ENCODE results near the gene DPY19L1.
"Not testable (repeated sequence)": the region's sequence is repeated elsewhere in the genome, so short reads cannot be mapped to it uniquely, and the experiment has no call there.

DNA sequence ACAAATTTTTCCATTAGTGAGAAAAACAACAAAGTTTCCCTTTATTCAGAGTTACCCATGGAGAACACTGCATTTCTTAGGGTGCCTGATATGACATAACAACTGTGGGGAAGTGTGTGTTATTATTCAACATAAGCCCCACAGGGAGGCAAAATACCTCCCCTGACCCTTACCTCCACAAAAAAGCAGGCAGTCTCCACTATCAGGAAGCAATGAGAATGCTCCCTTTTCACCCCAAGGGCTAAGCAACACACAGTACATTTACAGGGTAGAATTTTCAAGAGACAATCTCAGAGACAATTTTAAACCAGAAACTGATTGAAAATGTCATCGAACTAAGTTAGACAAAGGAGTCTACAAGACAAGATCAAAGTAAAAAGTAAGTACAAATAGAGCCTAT is 69.5 kb downstream of the DPY19L1 start:
- TF ChIP-seq, protein P1, sequence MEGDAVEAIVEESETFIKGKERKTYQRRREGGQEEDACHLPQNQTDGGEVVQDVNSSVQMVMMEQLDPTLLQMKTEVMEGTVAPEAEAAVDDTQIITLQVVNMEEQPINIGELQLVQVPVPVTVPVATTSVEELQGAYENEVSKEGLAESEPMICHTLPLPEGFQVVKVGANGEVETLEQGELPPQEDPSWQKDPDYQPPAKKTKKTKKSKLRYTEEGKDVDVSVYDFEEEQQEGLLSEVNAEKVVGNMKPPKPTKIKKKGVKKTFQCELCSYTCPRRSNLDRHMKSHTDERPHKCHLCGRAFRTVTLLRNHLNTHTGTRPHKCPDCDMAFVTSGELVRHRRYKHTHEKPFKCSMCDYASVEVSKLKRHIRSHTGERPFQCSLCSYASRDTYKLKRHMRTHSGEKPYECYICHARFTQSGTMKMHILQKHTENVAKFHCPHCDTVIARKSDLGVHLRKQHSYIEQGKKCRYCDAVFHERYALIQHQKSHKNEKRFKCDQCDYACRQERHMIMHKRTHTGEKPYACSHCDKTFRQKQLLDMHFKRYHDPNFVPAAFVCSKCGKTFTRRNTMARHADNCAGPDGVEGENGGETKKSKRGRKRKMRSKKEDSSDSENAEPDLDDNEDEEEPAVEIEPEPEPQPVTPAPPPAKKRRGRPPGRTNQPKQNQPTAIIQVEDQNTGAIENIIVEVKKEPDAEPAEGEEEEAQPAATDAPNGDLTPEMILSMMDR (IDR thresholded peaks at IDR 0.05) = not testable (repeated sequence)
- not testable (repeated sequence) for TF ChIP-seq POLR2AphosphoS5, POLR2A (IDR thresholded peaks at IDR 0.05)
